H9 (cell line): ENCODE data around the gene ACOT8. TPM values are rescaled to one million over a fixed set of nuclear protein-coding genes. Genes with fewer than 3 reads are reported as not detected.

Source experiments
- DNase-seq: peaks from one replicate; pipeline ENCODE4 v3.0.0-alpha.2; 2017
- H2AFZ ChIP-seq: one replicate; pipeline ENCODE4 v1.6.1; 2013; ENCODE audit warnings: mild to moderate bottlenecking, low read length, control low read depth, moderate library complexity
- H2AK5ac ChIP-seq: 2 replicates; pipeline ENCODE4 v1.6.1; 2013; ENCODE audit warnings: low read length, control low read depth, mixed read lengths; ENCODE audit not compliant: insufficient read length
- H2BK120ac ChIP-seq: one replicate; pipeline ENCODE4 v1.6.1; 2013; ENCODE audit warnings: low read depth, mild to moderate bottlenecking, low read length, control low read depth, inconsistent platforms; ENCODE audit not compliant: poor library complexity, severe bottlenecking
- H2BK12ac ChIP-seq: 2 replicates; pipeline ENCODE4 v1.6.1; 2013; ENCODE audit warnings: low read length, control low read depth, mixed read lengths, low read depth; ENCODE audit not compliant: insufficient read length
- H2BK15ac ChIP-seq: 2 replicates; pipeline ENCODE4 v1.6.1; 2013; ENCODE audit warnings: low read depth, low read length, control low read depth
- H2BK20ac ChIP-seq: one replicate; pipeline ENCODE4 v1.6.1; 2013; ENCODE audit warnings: low read depth, mild to moderate bottlenecking, low read length, control low read depth, inconsistent platforms; ENCODE audit not compliant: poor library complexity, severe bottlenecking
- H2BK5ac ChIP-seq: 2 replicates; pipeline ENCODE4 v1.6.1; 2013; ENCODE audit warnings: low read length, control low read depth, mixed read lengths; ENCODE audit not compliant: insufficient read length
- H3K14ac ChIP-seq: 2 replicates; pipeline ENCODE4 v1.6.1; 2013; ENCODE audit warnings: low read length, control low read depth; ENCODE audit not compliant: insufficient read depth
- H3K18ac ChIP-seq: 2 replicates; pipeline ENCODE4 v1.6.1; 2013; ENCODE audit warnings: low read depth, mild to moderate bottlenecking, mixed read lengths, low read length, control low read depth; ENCODE audit not compliant: insufficient read length
- H3K23ac ChIP-seq: 2 replicates; pipeline ENCODE4 v1.6.1; 2013; ENCODE audit warnings: low read length, control low read depth, mixed read lengths, low read depth; ENCODE audit not compliant: insufficient read length
- H3K23me2 ChIP-seq: 2 replicates; pipeline ENCODE4 v1.6.1; 2013; ENCODE audit warnings: low read depth, mild to moderate bottlenecking, mixed read lengths, low read length, control low read depth; ENCODE audit not compliant: insufficient read length, poor library complexity, severe bottlenecking
- H3K27ac ChIP-seq: 2 replicates; pipeline ENCODE4 v1.5.1; 2013; ENCODE audit warnings: low read length, control low read depth, mixed read lengths, low read depth; ENCODE audit not compliant: insufficient read length
- H3K27me3 ChIP-seq: 2 replicates; pipeline ENCODE4 v1.6.1; 2013; ENCODE audit warnings: low read length, control low read depth, inconsistent platforms; ENCODE audit not compliant: insufficient read depth
- H3K4ac ChIP-seq: 2 replicates; pipeline ENCODE4 v1.6.1; 2013; ENCODE audit warnings: low read depth, mild to moderate bottlenecking, control low read depth, inconsistent platforms, low read length, moderate library complexity
- H3K4me1 ChIP-seq: 2 replicates; pipeline ENCODE4 v1.6.1; 2013; ENCODE audit warnings: low read length, control low read depth, inconsistent platforms; ENCODE audit not compliant: insufficient read depth
- H3K4me2 ChIP-seq: 2 replicates; pipeline ENCODE4 v1.6.1; 2013; ENCODE audit warnings: low read length, control low read depth, mixed read lengths; ENCODE audit not compliant: insufficient read length, insufficient read depth
- H3K56ac ChIP-seq: 2 replicates; pipeline ENCODE4 v1.6.1; 2013; ENCODE audit warnings: low read depth, mild to moderate bottlenecking, mixed read lengths, low read length, control low read depth; ENCODE audit not compliant: insufficient read length
- H3K79me1 ChIP-seq: 2 replicates; pipeline ENCODE4 v1.6.1; 2013; ENCODE audit warnings: low read depth, mild to moderate bottlenecking, moderate library complexity, low read length, control low read depth, inconsistent platforms; ENCODE audit not compliant: insufficient read depth, poor library complexity, severe bottlenecking
- H3K79me2 ChIP-seq: 2 replicates; pipeline ENCODE4 v1.6.1; 2013; ENCODE audit warnings: low read length, control low read depth, inconsistent platforms; ENCODE audit not compliant: insufficient read depth
- H3K9ac ChIP-seq: 2 replicates; pipeline ENCODE4 v1.6.1; 2013; ENCODE audit warnings: low read length, control low read depth, mixed read lengths; ENCODE audit not compliant: insufficient read length; ENCODE audit errors: extremely low read depth
- H3K9me3 ChIP-seq: one replicate; pipeline ENCODE4 v1.6.1; 2013; ENCODE audit warnings: low read depth, low read length, inconsistent platforms; ENCODE audit not compliant: control insufficient read depth
- H3T11ph ChIP-seq: one replicate; pipeline ENCODE4 v1.6.1; 2013; ENCODE audit warnings: mild to moderate bottlenecking, low read length, control low read depth, inconsistent platforms
- H4K20me1 ChIP-seq: one replicate; pipeline ENCODE4 v1.6.1; 2013; ENCODE audit not compliant: control insufficient read depth, insufficient read length, insufficient read depth
- H4K5ac ChIP-seq: 2 replicates; pipeline ENCODE4 v1.6.1; 2013; ENCODE audit warnings: low read depth, mild to moderate bottlenecking, mixed read lengths, low read length, control low read depth; ENCODE audit not compliant: insufficient read length
- H4K8ac ChIP-seq: replicated peaks from 2 replicates; pipeline ENCODE4 v1.6.1; 2013; ENCODE audit warnings: low read length, control low read depth, mixed read lengths, low read depth; ENCODE audit not compliant: insufficient read length
- H4K91ac ChIP-seq: 2 replicates; pipeline ENCODE4 v1.6.1; 2013; ENCODE audit warnings: low read depth, mild to moderate bottlenecking, moderate library complexity, mixed read lengths, low read length, control low read depth; ENCODE audit not compliant: insufficient read length
- H3K27ac Mint-ChIP-seq, 3 experiments: 2 replicates in 2 of 3; 3 replicates in 1 of 3; pipeline ENCODE4 v1.8.0; 2020 to 2021; ENCODE audit warnings: mixed read lengths in 3 of 3, mild to moderate bottlenecking in 1 of 3, moderate library complexity in 1 of 3
- H3K27me3 Mint-ChIP-seq: 2 replicates; pipeline ENCODE4 v1.8.0; 2021; ENCODE audit warnings: low read depth, mild to moderate bottlenecking, moderate library complexity, mixed read lengths
- H3K36me3 Mint-ChIP-seq, 3 experiments: 2 replicates in 2 of 3; 3 replicates in 1 of 3; pipeline ENCODE4 v1.8.0; 2020 to 2021; ENCODE audit warnings: low read depth in 3 of 3, mixed read lengths in 3 of 3; ENCODE audit not compliant: insufficient read depth in 1 of 3
- H3K4me1 Mint-ChIP-seq, 2 experiments: 2 replicates each; pipeline ENCODE4 v1.8.0; 2020; ENCODE audit warnings: mixed read lengths in 2 of 2
- H3K4me3 Mint-ChIP-seq, 2 experiments: 2 replicates in 1 of 2; 3 replicates in 1 of 2; pipeline ENCODE4 v1.8.0; 2020 to 2021; ENCODE audit warnings: mild to moderate bottlenecking in 2 of 2, mixed read lengths in 2 of 2, moderate library complexity in 1 of 2
- H3K9me3 Mint-ChIP-seq, 2 experiments: 2 replicates in 1 of 2; 3 replicates in 1 of 2; pipeline ENCODE4 v1.8.0; 2020; ENCODE audit warnings: mild to moderate bottlenecking in 2 of 2, mixed read lengths in 2 of 2, moderate library complexity in 1 of 2
- WGBS: extraction: QIAGEN DNeasy Blood & Tissue Kit; methylation state at CpG from one replicate; pipeline ENCODE4 v1.1.7; 2013; ENCODE audit warnings: missing lambda C conversion rate, low lambda C conversion rate, mixed read lengths; ENCODE audit not compliant: insufficient read length; ENCODE audit errors: extremely low coverage; 5-methylcytosine and 5-hydroxymethylcytosine counted together
- total RNA-seq: library from RNA; stranded (reverse); gene quantifications from 2 replicates; pipeline ENCODE4 v1.2.1, GENCODE V29; 2021
- TF ChIP-seq, protein P1 (sequence below): fragments of 200-600 bp; sonication (generic); conservative IDR thresholded peaks from 3 replicates; pipeline ENCODE4 v1.8.0; 2021; ENCODE audit warnings: antibody characterized with exemption, mild to moderate bottlenecking

The ACOT8 gene
- total RNA-seq, 1 experiment from 2014 or later = 26.7 TPM

DNA sequence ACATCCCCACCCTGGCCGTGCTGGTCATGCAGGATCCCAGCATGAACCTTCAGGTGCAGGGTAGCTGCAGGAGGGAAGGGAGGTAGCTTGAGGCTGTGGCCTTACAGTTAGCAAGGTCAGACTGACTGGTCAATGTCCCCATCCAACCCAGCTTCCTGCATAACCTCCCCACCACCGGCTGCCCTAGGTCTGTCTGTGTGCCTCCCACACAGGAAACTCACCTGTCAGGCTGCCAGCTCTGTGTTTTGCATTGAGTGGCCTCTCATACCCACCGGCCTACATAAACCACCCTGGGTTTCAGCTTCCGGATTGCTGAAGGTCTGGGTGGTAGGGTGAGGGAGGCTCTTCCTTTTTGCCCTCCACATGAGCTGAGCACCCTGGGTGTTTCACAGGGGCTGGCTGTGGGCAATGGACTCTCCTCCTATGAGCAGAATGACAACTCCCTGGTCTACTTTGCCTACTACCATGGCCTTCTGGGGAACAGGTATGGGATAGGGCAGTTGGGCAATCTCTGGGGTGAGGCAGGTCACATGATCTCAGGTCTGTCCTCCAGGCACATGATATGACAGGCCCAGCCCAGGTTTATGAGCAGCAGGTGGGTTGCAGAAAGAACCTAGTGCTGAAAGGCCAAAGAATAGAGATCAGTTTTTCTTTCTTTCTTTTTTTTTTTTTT lies 35.8 kb upstream of the ACOT8 start:
- H4K8ac ChIP-seq = no peak overlapping the region
- no peak overlapping the region for H3T11ph ChIP-seq
- H3K14ac ChIP-seq = no peak overlapping the region
- Mint-ChIP-seq H3K4me1 (peaks cover 5 to 14% of the 10 kb centered on the region in 2 experiments; a peak in 3 of 4 replicates), H3K4me3 (peak overlapping the region; percentile 85 to 92; a peak in 4 of 5 replicates), H3K36me3 (peaks cover 12 to 41% (median 34%) of the 10 kb centered on the region in 3 experiments), H3K27me3 (no peaks in the 10 kb centered on the region; the same call in 1 of the 2 replicates), H3K9me3 (no peaks in the 10 kb centered on the region), H3K27ac (no peak overlapping the region)
- no peak overlapping the region for H4K5ac ChIP-seq
- H3K27ac ChIP-seq = no peak overlapping the region
- no peaks in the 10 kb centered on the region for H3K79me2 ChIP-seq
- H3K9me3 ChIP-seq = no peaks in the 10 kb centered on the region
- H2AK5ac ChIP-seq = no peak overlapping the region
- no peaks in the 10 kb centered on the region for H3K4me1 ChIP-seq
- H3K23me2 ChIP-seq = peaks cover 13% of the 10 kb centered on the region
- no peaks in the 10 kb centered on the region for H4K20me1 ChIP-seq
- H4K91ac ChIP-seq = no peak overlapping the region
- H3K79me1 ChIP-seq = no peaks in the 10 kb centered on the region
- no peak overlapping the region for H2BK5ac ChIP-seq
- WGBS = no CpG with 5 or more reads among the region's 4 CpGs
- no peak overlapping the region for H3K18ac ChIP-seq
- H2BK12ac ChIP-seq = no peak overlapping the region
- H3K27me3 ChIP-seq = no peaks in the 10 kb centered on the region
- no peak overlapping the region for H2BK15ac ChIP-seq
- no peak overlapping the region for H3K4me2 ChIP-seq
- H3K9ac ChIP-seq = no peak overlapping the region
- H3K56ac ChIP-seq = no peak overlapping the region
- TF ChIP-seq, protein P1, sequence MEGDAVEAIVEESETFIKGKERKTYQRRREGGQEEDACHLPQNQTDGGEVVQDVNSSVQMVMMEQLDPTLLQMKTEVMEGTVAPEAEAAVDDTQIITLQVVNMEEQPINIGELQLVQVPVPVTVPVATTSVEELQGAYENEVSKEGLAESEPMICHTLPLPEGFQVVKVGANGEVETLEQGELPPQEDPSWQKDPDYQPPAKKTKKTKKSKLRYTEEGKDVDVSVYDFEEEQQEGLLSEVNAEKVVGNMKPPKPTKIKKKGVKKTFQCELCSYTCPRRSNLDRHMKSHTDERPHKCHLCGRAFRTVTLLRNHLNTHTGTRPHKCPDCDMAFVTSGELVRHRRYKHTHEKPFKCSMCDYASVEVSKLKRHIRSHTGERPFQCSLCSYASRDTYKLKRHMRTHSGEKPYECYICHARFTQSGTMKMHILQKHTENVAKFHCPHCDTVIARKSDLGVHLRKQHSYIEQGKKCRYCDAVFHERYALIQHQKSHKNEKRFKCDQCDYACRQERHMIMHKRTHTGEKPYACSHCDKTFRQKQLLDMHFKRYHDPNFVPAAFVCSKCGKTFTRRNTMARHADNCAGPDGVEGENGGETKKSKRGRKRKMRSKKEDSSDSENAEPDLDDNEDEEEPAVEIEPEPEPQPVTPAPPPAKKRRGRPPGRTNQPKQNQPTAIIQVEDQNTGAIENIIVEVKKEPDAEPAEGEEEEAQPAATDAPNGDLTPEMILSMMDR = no peak
- H2BK120ac ChIP-seq = no peak overlapping the region
- DNase-seq = no peak
- no peak overlapping the region for H2AFZ ChIP-seq
- no peak overlapping the region for H2BK20ac ChIP-seq
- H3K23ac ChIP-seq = no peak overlapping the region
- H3K4ac ChIP-seq = no peak overlapping the region
